GM12878 (cell line): Measurements from ENCODE around the gene TBX5. TPM values are rescaled to one million over a fixed set of nuclear protein-coding genes. Genes with fewer than 3 reads are reported as not detected.

ENCODE experiments used
- ATAC-seq: fragments of 200-7000 bp; cut with Tn5 transposase; 3 replicates; pipeline ENCODE4 v1.9.1; 2020; ENCODE audit warnings: mild to moderate bottlenecking, moderate library complexity
- BruUV-seq: library from RNA; stranded (reverse); fragments of 400-500 nt; replicated peaks from 2 replicates; lab custom pipeline; 2021; lab: Mats Ljungman, UMichigan
- CTCF ChIA-PET: fragments of 300-600 bp; sonication (Branson Sonifier 250); formaldehyde crosslinking; extraction: SDS; loops from one replicate; lab custom pipeline; 2021; ENCODE audit warnings: inconsistent platforms; lab: Yijun Ruan, JAX
- POLR2A ChIA-PET: fragments of 350-600 bp; formaldehyde crosslinking; extraction: SDS; loops from one replicate; lab custom pipeline; 2021; ENCODE audit warnings: inconsistent platforms; lab: Charles Lee
- RAD21 ChIA-PET: fragments of 300-600 bp; sonication (Branson Sonifier 250); formaldehyde crosslinking; loops from one replicate; lab custom pipeline; 2023; ENCODE audit warnings: antibody characterized with exemption; ENCODE audit not compliant: unreplicated experiment; lab: Charles Lee
- SMC1A ChIA-PET: fragments of 300-600 bp; sonication (Branson Sonifier 250); formaldehyde crosslinking; loops from one replicate; lab custom pipeline; 2023; ENCODE audit not compliant: unreplicated experiment, uncharacterized antibody; lab: Charles Lee
- DNase-seq: peaks from one replicate; pipeline ENCODE4 v3.0.0-alpha.2; 2011; ENCODE audit warnings: low read depth, low spot score
- FAIRE-seq: peaks from 3 replicates; lab custom pipeline; 2011; peaks lifted over from hg19 to GRCh38; lab: Jason Lieb, UNC
- H2AFZ ChIP-seq: 2 replicates; pipeline ENCODE4 v1.6.0; 2011; ENCODE audit warnings: low read depth, low read length, control low read depth; ENCODE audit not compliant: control insufficient read depth
- H3K27ac ChIP-seq: 2 replicates; pipeline ENCODE4 v1.5.1; 2011; ENCODE audit warnings: control low read depth; ENCODE audit not compliant: control insufficient read depth, insufficient read depth
- H3K27me3 ChIP-seq, 2 experiments: replicated peaks in 1 of 2; 2 replicates each; pipeline versions ENCODE4 v1.6.0 to v1.6.1; 2011; ENCODE audit warnings: low read length in 1 of 2; ENCODE audit not compliant: control insufficient read depth in 2 of 2, insufficient read depth in 2 of 2
- H3K36me3 ChIP-seq, 2 experiments: 2 replicates each; pipeline ENCODE4 v1.5.1; 2011; ENCODE audit warnings: low read length in 1 of 2; ENCODE audit not compliant: control insufficient read depth in 2 of 2, insufficient read depth in 2 of 2
- H3K4me1 ChIP-seq: 2 replicates; pipeline ENCODE4 v1.6.1; 2011; ENCODE audit warnings: mild to moderate bottlenecking, low read length, moderate library complexity, mixed read lengths; ENCODE audit not compliant: control insufficient read depth, insufficient read depth
- H3K4me2 ChIP-seq: 2 replicates; pipeline ENCODE4 v1.6.0; 2011; ENCODE audit warnings: control low read depth; ENCODE audit not compliant: control insufficient read depth, insufficient read depth
- H3K4me3 ChIP-seq: fragments of 200-600 bp; sonication (generic); 2 replicates; pipeline ENCODE4 v1.5.1; 2016
- H3K79me2 ChIP-seq: 2 replicates; pipeline ENCODE4 v1.6.0; 2011; ENCODE audit warnings: low read length; ENCODE audit not compliant: control insufficient read depth, insufficient read depth
- H3K9ac ChIP-seq: 2 replicates; pipeline ENCODE4 v1.8.0; 2011; ENCODE audit warnings: low read length, control low read depth, mixed read lengths; ENCODE audit not compliant: control insufficient read depth, insufficient read depth
- H3K9me3 ChIP-seq: replicated peaks from 3 replicates; pipeline ENCODE4 v1.5.1; 2011; ENCODE audit warnings: mild to moderate bottlenecking, low read length; ENCODE audit not compliant: control insufficient read depth, insufficient read depth
- H4K20me1 ChIP-seq: 2 replicates; pipeline ENCODE4 v1.6.0; 2011; ENCODE audit not compliant: control insufficient read depth, insufficient read depth
- ATF7 ChIP-seq: fragments of 450-650 bp; IDR thresholded peaks from 2 replicates; pipeline ENCODE4 v1.6.1; 2016; ENCODE audit warnings: low read depth, mild to moderate bottlenecking
- BRCA1 ChIP-seq: IDR thresholded peaks from 2 replicates; pipeline ENCODE4 v1.6.1; 2011; ENCODE audit warnings: low read depth, low read length, improper control_type of control experiment
- CBFB ChIP-seq: IDR thresholded peaks from 2 replicates; pipeline ENCODE4 v1.6.1; 2016; ENCODE audit warnings: antibody characterized with exemption, low read depth
- DPF2 ChIP-seq: fragments of 450-650 bp; IDR thresholded peaks from 2 replicates; pipeline ENCODE4 v1.6.1; 2017; ENCODE audit warnings: mild to moderate bottlenecking
- HDAC2 ChIP-seq: fragments of 200-600 bp; sonication (generic); IDR thresholded peaks from 2 replicates; pipeline ENCODE4 v1.6.1; 2017
- MTA2 ChIP-seq: fragments of 450-650 bp; IDR thresholded peaks from 2 replicates; pipeline ENCODE4 v1.6.1; 2016; ENCODE audit warnings: low read depth, mild to moderate bottlenecking, moderate library complexity
- NR2C2 ChIP-seq: IDR thresholded peaks from 2 replicates; pipeline ENCODE4 v1.6.1; 2011; ENCODE audit warnings: borderline replicate concordance, low read depth; ENCODE audit not compliant: control insufficient read depth, insufficient read length
- PML ChIP-seq: IDR thresholded peaks from 2 replicates; pipeline ENCODE4 v1.6.1; 2012; ENCODE audit warnings: low read length, inconsistent platforms
- POU2F2 ChIP-seq: IDR thresholded peaks from 3 replicates; pipeline ENCODE4 v1.6.1; 2011; ENCODE audit warnings: low read depth, mild to moderate bottlenecking, low read length, borderline replicate concordance
- RB1 ChIP-seq: fragments of 450-650 bp; formaldehyde crosslinking; IDR thresholded peaks from 2 replicates; pipeline ENCODE4 v1.6.1; 2017; ENCODE audit warnings: mild to moderate bottlenecking, borderline replicate concordance
- SMARCA5 ChIP-seq: fragments of 450-650 bp; IDR thresholded peaks from 2 replicates; pipeline ENCODE4 v1.6.1; 2017; ENCODE audit warnings: mild to moderate bottlenecking
- SMC3 ChIP-seq: IDR thresholded peaks from 2 replicates; pipeline ENCODE4 v1.6.1; 2011; ENCODE audit warnings: low read length, improper control_type of control experiment, borderline replicate concordance
- SPI1 ChIP-seq: IDR thresholded peaks from 2 replicates; pipeline ENCODE4 v1.6.1; 2011; ENCODE audit warnings: low read depth, mild to moderate bottlenecking, low read length, moderate library complexity, borderline replicate concordance; ENCODE audit not compliant: insufficient read depth
- TBL1XR1 ChIP-seq: IDR thresholded peaks from 2 replicates; pipeline ENCODE4 v1.6.1; 2012; ENCODE audit warnings: low read depth, low read length, improper control_type of control experiment
- ZBTB4 ChIP-seq: fragments of 450-650 bp; formaldehyde crosslinking; IDR thresholded peaks from 2 replicates; pipeline ENCODE4 v1.4.0; 2022; ENCODE audit warnings: mild to moderate bottlenecking, moderate library complexity
- ZNF384 ChIP-seq: IDR thresholded peaks from 2 replicates; pipeline ENCODE4 v1.6.1; 2012; ENCODE audit warnings: low read depth, mild to moderate bottlenecking, low read length, improper control_type of control experiment, borderline replicate concordance
- WGBS: methylation state at CpG from one replicate; pipeline ENCODE4 v1.1.6; 2016; ENCODE audit warnings: low lambda C conversion rate; ENCODE audit not compliant: insufficient replicate concordance, insufficient coverage; ENCODE audit errors: missing lambda C conversion rate; 5-methylcytosine and 5-hydroxymethylcytosine counted together
- in situ Hi-C: fragments of 300-500 bp; cut with MboI; formaldehyde crosslinking; loops from 9 replicates; pipeline ENCODE4 v1.14.3; 2018; ENCODE audit warnings: mixed read lengths
- intact Hi-C: fragments of 100-400 bp; cut with micrococcal nuclease; formaldehyde crosslinking; loops from one replicate; pipeline ENCODE4 v1.14.2; 2022; ENCODE audit not compliant: unreplicated experiment
- polyA plus RNA-seq, 11 experiments: library from polyadenylated mRNA; depleted of rRNA in 4 of 11; unstranded in 6 of 11; stranded (reverse) in 5 of 11; fragments of >200 nt; fragmentation: Nextera tagmentation in 4 of 11; fragmentation: Illumina TruSeq in 1 of 11; extraction: Ambion mirVana in 4 of 11; extraction: Trizol in 1 of 11; gene quantifications; 1 replicate in 1 of 11; 2 replicates in 10 of 11; pipeline versions ENCODE4 v1.2.1 to v1.2.3, GENCODE V29; 2011 to 2016; ENCODE audit warnings: inconsistent platforms in 2 of 11, missing spikeins in 2 of 11, low read depth in 1 of 11
- total RNA-seq, 4 experiments: library from RNA; depleted of rRNA in 3 of 4; stranded (reverse); fragments of >200 nt in 3 of 4; fragmentation: Illumina TruSeq in 1 of 4; extraction: Trizol in 1 of 4; gene quantifications; 2 replicates each; pipeline versions ENCODE4 v1.2.1 to v1.2.3, GENCODE V29; 2013 to 2021
- TF ChIP-seq, protein P1 (sequence below): IDR thresholded peaks from 2 replicates; pipeline ENCODE4 v1.6.1; 2011; ENCODE audit warnings: low read depth, mild to moderate bottlenecking, low read length, moderate library complexity, borderline replicate concordance; ENCODE audit errors: extremely low read depth
- TF ChIP-seq, protein P2 (sequence below): fragments of 450-650 bp; formaldehyde crosslinking; IDR thresholded peaks from 2 replicates; pipeline ENCODE4 v1.4.0; 2020; ENCODE audit warnings: mild to moderate bottlenecking, moderate library complexity

TBX5 gene
- total and polyA plus RNA-seq, 10 of the 15 experiments (the other 5 are each of a cell fraction or from before 2014, with no cell fraction given): 0.04 TPM; not detected in 9

DNA sequence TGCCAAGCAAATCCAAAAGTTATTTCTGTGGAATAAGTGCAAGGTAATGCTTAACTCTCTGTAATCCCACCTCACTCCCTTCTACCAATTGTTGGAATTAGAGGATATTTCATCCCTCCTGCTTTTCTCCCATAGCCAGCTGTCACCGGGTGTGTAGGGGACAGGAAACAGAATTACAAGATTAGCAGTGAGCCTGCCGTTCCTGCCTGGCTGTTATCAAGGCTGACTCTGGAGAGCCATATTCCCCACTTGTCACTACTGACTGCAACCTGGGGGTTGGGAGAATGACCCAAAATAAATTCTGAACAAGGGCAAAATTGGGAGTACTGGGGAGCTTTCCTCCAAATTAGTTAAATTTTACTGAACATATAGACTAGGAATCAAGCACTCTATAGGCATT is 24.8 kb downstream of the TBX5 start (continued):
- TF ChIP-seq, protein P1, sequence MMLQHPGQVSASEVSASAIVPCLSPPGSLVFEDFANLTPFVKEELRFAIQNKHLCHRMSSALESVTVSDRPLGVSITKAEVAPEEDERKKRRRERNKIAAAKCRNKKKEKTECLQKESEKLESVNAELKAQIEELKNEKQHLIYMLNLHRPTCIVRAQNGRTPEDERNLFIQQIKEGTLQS: no peak

DNA sequence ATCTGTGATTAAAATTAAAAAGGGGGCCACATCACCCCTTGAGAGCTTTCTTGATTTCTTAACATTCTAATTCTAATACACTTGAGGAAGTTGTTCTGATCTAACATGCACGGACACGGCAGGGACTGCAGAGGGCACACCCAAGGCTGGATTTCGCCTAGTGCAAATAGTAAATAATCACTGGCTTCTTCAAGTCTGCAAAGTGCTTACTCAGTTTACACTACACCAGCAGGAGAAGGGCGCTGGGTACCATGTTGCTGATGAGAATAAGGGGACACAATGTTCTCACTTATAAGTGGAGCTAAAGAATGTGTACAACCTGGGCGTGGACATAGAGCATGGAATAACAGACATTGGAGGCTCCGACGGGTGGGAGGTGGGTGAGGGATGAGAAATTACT is 34.2 kb downstream of the TBX5 start:
- Histone ChIP-seq H3K27me3 (no peaks in the 10 kb centered on the region; a peak in 1 of 4 replicates), H3K9ac (no peak overlapping the region), H3K27ac (no peak overlapping the region), H3K4me1 (no peaks in the 10 kb centered on the region), H3K4me3 (no peak overlapping the region), H4K20me1 (no peaks in the 10 kb centered on the region), H3K79me2 (no peaks in the 10 kb centered on the region), H2AFZ (no peak overlapping the region), H3K9me3 (no peaks in the 10 kb centered on the region), H3K36me3 (no peaks in the 10 kb centered on the region), H3K4me2 (no peak overlapping the region)
- TF ChIP-seq ZBTB4 (CRISPR knock-in tag) (no peak), SMARCA5 (no peak), HDAC2 (no peak), SMC3 (no peak), BRCA1 (no peak), SPI1 (no peak), DPF2 (no peak), CBFB (no peak), POU2F2 (no peak), NR2C2 (no peak), PML (no peak), MTA2 (no peak), ZNF384 (no peak), RB1 (no peak), TBL1XR1 (no peak), ATF7 (no peak)
- TF ChIP-seq, protein P2, sequence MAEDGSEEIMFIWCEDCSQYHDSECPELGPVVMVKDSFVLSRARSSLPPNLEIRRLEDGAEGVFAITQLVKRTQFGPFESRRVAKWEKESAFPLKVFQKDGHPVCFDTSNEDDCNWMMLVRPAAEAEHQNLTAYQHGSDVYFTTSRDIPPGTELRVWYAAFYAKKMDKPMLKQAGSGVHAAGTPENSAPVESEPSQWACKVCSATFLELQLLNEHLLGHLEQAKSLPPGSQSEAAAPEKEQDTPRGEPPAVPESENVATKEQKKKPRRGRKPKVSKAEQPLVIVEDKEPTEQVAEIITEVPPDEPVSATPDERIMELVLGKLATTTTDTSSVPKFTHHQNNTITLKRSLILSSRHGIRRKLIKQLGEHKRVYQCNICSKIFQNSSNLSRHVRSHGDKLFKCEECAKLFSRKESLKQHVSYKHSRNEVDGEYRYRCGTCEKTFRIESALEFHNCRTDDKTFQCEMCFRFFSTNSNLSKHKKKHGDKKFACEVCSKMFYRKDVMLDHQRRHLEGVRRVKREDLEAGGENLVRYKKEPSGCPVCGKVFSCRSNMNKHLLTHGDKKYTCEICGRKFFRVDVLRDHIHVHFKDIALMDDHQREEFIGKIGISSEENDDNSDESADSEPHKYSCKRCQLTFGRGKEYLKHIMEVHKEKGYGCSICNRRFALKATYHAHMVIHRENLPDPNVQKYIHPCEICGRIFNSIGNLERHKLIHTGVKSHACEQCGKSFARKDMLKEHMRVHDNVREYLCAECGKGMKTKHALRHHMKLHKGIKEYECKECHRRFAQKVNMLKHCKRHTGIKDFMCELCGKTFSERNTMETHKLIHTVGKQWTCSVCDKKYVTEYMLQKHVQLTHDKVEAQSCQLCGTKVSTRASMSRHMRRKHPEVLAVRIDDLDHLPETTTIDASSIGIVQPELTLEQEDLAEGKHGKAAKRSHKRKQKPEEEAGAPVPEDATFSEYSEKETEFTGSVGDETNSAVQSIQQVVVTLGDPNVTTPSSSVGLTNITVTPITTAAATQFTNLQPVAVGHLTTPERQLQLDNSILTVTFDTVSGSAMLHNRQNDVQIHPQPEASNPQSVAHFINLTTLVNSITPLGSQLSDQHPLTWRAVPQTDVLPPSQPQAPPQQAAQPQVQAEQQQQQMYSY (CRISPR knock-in tag): no peak
- FAIRE-seq (no peak), DNase-seq (no peak), ATAC-seq (no peak)
- in situ Hi-C loops: no loop called here
- POLR2A ChIA-PET: no interaction called here
- RAD21 ChIA-PET: no interaction called here
- intact Hi-C loops: no loop called here
- no TSS peak for BruUV-seq
- SMC1A ChIA-PET: no interaction called here
- 29% methylated on average over 7 of the region's 7 CpGs for WGBS
- CTCF ChIA-PET: no interaction called here
